HG02981 (cell line): ENCODE results near the gene AATF.
A peak's percentile ranks its signal among the peaks of the same experiment; 100 is the strongest.

Experiments used
- ATAC-seq: cut with Tn5 transposase; IDR thresholded peaks from one replicate; pipeline ENCODE4 v1.9.1; 2021; ENCODE audit warnings: mild to moderate bottlenecking, moderate library complexity; ENCODE audit not compliant: unreplicated experiment

AATF gene

GRCh38 chr17:36948717-36949460 lies at the start of gene AATF:
AATF (plus strand) TSS chr17:36948954; CDS start chr17:36949126, 172 bp downstream.
- peak; percentile 93 for ATAC-seq

GRCh38 chr17:36899250-36900159 lies 49.2 kb upstream of the AATF start:
- no peak for ATAC-seq

- ATAC-seq, result no peak
Measured at GRCh38 chr17:36900160-36900512, 48.6 kb upstream of the AATF start.

- no peak for ATAC-seq
Measured at GRCh38 chr17:36901506-36901905, 47.2 kb upstream of the AATF start.

GRCh38 chr17:36907407-36907806 lies 41.3 kb upstream of the AATF start:
- ATAC-seq, result no peak

- no peak for ATAC-seq
Measured at GRCh38 chr17:36910513-36910912, 38.2 kb upstream of the AATF start.

- ATAC-seq, result no peak
Measured at GRCh38 chr17:36911001-36911400, 37.8 kb upstream of the AATF start.

- no peak for ATAC-seq
Measured at GRCh38 chr17:36913132-36913531, 35.6 kb upstream of the AATF start.

- ATAC-seq, result no peak
Measured at GRCh38 chr17:36918211-36918691, 30.5 kb upstream of the AATF start.

- ATAC-seq, result no peak
Measured at GRCh38 chr17:36919407-36919968, 29.3 kb upstream of the AATF start.

GRCh38 chr17:36920032-36921005 lies 28.4 kb upstream of the AATF start:
- no peak for ATAC-seq

GRCh38 chr17:36921095-36921851 lies 27.5 kb upstream of the AATF start:
- no peak for ATAC-seq

- ATAC-seq, result no peak
Measured at GRCh38 chr17:36922175-36922574, 26.6 kb upstream of the AATF start.

- ATAC-seq, result no peak
Measured at GRCh38 chr17:36923814-36924221, 24.9 kb upstream of the AATF start.

- no peak for ATAC-seq
Measured at GRCh38 chr17:36926226-36926625, 22.5 kb upstream of the AATF start.

- ATAC-seq, result no peak
Measured at GRCh38 chr17:36926701-36927100, 22.1 kb upstream of the AATF start.

- no peak for ATAC-seq
Measured at GRCh38 chr17:36928471-36929345, 20.0 kb upstream of the AATF start.

GRCh38 chr17:36929851-36930582 lies 18.7 kb upstream of the AATF start:
- no peak for ATAC-seq
